GM18507 (cell line): Measurements from ENCODE around the gene LIN7C.
"Not testable (repeated sequence)": the region's sequence is repeated elsewhere in the genome, so short reads cannot be mapped to it uniquely, and the experiment has no call there.

Source experiments
- DNase-seq: peaks from one replicate; pipeline ENCODE4 v3.0.0; 2011; ENCODE audit warnings: low read depth; ENCODE audit not compliant: insufficient read length; ENCODE audit errors: extremely low spot score
- FAIRE-seq: peaks from 2 replicates; lab custom pipeline; 2011; peaks lifted over from hg19 to GRCh38; lab: Jason Lieb, UNC

Gene LIN7C

GRCh38 chr11:27455667-27456066, 50.9 kb downstream of the LIN7C start:
- DNase-seq (no peak), FAIRE-seq (no peak)

- FAIRE-seq (no peak), DNase-seq (no peak)
These were observed 52.9 kb downstream of the LIN7C start for GRCh38 chr11:27453701-27454100.

GRCh38 chr11:27452147-27452546, 54.4 kb downstream of the LIN7C start:
- FAIRE-seq (no peak), DNase-seq (no peak)

GRCh38 chr11:27451244-27451965, 55.2 kb downstream of the LIN7C start:
- FAIRE-seq (no peak), DNase-seq (no peak)

GRCh38 chr11:27448184-27448540, 58.4 kb downstream of the LIN7C start:
- not testable (repeated sequence) for DNase-seq, FAIRE-seq

- FAIRE-seq (no peak), DNase-seq (no peak)
These were observed 59.0 kb downstream of the LIN7C start for GRCh38 chr11:27447288-27448183.

GRCh38 chr11:27445625-27446024, 60.9 kb downstream of the LIN7C start:
- FAIRE-seq: no peak
- DNase-seq: no peak

GRCh38 chr11:27444801-27445215, 61.8 kb downstream of the LIN7C start:
- no peak for FAIRE-seq

More at GRCh38 chr11:27444801-27445215, 61.8 kb downstream of the LIN7C start:
- DNase-seq: no peak
